HG03565 (cell line): ENCODE data around the gene BCOR.

Experiments used
- ATAC-seq: cut with Tn5 transposase; IDR thresholded peaks from one replicate; pipeline ENCODE4 v1.9.1; 2021; ENCODE audit warnings: mild to moderate bottlenecking, moderate library complexity; ENCODE audit not compliant: unreplicated experiment

The BCOR gene

DNA sequence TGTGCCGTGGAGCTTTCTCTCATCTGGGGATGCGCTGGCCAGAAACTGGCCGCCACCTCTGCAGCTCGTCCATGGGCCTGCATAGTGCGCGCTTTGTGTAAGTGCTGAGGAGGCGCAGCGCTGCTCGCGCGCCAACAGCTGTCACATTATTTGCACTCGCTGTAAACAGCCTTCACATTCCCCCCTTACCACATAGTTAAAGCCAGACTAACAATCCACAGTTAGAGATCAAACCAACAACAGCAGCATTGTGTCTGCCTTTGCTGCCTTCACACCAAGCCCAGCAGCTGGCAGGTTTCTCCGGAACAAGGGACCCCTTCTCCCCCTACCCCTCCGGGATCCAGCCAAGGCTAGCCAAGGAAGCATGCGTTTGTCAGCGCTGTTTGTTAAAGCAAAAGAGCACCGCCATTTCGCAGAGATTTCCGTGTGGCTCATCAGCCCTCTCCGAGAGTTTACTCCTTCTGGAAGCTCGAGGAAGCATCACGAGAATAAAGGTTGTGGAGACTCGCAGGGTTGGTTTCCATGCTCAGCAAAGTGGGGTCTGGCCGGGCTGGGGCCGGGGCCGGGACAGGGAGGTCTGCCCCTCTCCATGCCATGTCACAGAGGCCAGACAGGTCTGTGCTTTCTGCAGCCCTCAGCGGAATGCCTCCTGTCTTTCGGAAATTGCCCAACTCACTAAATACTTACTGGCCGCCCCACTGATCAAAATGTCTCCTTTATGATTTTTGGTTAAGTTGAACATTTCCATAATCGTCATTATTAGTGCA is 11.0 kb downstream of the BCOR start:
- ATAC-seq = no peak

DNA sequence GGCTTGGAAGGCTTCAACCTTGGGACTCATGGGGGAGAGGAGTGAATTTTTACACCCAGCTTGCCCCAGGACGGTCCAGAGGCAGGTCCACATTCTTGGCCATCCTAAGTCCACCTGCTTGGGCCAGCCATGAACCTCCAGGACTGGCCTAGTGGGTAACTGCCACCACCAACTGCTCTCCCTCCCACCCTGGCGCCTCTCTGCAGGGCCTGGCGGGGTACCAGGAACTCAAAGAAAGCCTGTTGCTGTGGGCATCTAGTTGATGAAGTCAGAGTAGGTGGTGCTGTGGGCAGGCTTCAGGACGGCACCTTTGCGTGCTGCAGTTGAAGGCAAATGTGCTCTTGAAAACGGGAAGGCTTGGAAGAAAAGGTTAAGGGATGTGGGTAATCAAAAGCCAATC is 12.0 kb downstream of the BCOR start:
- ATAC-seq = no peak

DNA sequence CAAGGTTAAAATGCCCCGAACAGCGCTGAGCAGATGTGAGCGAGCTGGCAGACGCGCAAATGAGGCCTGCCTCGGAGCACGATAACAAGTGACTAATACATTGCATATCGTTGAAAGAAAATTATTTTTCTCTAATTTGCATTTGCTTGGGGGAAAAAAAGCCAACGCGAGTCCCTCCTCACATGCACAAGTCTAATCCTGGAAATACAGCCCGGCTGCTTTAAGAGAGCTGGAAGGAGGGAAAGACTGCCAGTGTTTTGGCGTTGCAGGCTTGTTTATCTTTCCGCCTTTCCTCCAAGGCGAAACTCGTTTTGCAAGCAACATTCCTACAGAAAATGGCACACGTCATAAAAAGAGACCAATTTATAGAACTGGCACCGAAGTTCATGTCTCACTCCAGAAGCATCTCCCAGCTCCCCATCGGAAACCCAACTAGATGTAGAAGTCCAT is 12.6 kb downstream of the BCOR start:
- ATAC-seq = no peak

DNA sequence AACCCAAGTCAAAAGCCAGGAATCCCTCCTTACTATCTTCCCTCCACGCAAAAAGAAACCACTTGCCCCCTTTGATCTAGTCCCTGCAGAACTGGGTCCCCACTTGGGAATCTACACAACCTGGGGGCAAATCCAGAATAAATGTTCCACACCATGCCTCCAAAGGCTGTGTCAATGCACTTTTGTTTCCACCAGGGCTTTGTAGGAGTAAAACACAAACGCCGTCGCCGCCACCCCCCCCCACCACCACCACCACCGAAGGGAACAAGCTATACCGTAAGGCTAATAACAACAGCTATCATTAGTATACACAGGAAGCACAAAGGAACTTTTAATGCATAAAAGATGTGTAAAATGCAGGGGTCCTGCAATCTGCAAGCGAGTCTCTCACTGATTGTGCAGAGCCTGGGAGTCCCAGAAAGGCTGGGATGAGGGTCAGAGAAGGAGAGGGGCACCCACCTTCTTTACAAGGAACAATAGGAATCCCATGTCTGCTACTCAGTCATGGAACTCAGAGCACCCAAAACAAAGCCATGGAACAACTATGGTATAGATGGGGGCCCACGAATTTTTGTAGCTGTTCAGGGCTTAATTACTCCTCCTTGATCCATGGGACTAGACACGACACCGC is 13.2 kb downstream of the BCOR start:
- ATAC-seq = no peak

DNA sequence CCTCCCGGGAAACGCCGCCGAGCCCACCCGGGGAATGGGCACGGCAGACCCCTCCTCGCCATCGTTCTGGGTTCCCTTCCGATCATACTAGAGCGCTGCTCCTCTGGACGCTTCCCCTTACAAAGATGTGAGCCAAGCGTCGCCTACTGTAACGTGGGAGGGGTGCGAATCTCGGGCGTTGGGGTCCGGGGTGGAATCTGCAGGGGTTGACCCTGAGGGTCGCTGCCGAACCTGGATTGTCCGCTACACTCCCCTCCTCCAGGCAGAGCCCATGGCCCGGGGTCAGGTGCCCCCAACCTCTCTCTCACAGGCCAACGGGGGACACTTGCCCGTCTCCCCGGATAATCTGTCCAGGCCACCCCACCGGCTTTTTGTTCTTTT is 13.8 kb downstream of the BCOR start:
- no peak for ATAC-seq

DNA sequence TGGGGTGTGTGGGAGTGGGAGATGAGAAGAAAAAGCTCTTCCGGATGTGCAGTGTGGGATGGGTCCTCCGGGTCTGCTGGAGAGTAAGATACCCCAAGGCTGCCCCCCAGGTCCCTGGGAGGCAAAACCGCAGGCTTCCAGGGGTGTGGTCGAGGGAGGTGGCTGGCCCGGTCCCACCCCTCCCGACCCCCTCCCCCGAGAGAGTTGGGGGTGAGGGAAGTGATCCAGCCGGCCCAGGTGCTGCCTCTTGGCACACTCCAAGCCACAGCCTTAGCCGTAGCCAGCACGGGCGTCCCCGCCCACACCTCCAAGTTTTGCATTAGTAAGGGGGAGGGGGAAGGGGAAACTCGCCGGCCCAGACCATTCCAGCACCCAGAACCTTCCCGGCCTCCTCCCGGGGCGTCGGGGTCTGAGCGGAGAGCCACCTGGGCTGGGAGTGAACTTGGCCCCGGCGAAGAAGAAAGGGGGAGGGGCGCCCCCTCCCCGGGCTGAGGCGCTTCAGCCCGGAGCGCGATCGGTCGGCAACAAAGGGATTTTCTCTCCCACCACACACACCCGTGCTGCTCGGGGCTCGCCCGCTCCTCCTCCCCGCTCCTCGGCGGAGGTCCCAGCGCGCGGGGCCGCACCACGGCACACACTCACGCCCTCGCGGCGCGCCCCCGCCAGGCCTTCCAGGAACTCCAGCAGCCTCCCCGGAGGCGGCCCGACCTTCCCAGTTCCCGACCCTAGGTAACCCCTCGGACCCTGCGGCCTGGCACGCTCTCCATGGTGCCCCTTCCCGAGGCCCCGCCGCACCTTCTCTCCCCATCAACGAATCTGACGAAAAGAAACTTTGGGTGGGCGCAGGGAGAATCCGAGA is 14.4 kb downstream of the BCOR start:
- ATAC-seq = no peak

DNA sequence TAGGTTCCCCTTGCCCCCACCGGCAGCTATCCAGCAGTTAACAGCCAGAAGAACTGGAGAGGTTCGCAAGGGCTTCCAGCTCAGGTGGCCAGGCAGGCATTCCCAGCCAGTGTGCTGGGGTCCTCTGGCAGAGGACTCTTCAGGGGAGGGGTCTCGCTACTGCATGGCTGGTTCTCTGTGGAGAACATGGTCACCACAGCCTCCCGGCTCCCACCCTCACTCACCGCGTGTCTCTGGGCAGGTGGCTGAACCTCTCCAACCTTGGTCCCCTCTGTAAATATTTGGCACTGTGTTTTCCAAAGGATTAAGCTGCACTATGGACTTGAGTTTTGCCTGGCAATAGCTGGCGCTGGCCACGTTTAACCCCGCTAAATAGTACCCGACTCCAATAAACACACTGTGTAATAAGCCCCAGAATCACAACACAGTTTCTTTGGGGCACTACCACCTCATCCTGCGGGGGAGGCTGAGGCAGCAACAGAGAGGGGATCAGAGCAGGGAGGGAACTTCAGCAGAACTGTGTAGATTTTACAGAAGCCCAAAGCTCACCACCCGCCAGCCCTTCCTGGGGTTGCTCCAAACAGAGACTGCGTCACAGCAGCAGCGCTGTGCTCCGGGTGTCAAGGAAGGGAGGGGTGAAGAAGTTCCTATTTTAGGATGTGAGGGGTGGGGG is 15.2 kb downstream of the BCOR start:
- no peak for ATAC-seq

DNA sequence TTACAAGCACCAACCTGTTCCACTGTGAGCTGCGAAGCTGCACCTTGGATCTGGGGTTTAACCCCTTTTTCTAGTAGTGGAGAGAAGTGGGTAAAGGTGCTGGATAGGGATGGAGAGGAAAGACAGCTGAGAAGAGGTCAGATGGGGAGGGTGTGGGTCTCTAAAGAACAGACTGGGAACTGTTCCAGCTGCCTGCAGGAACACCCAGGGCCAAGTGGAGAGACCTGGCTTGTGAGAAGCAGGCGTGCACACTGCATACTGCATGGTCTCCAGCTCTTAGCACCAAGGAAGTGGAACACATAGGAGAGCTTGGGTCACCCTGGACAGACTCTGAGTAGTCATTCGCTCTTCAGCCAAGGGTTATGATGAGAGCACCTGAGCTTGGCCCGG is 16.1 kb downstream of the BCOR start:
- ATAC-seq = no peak

DNA sequence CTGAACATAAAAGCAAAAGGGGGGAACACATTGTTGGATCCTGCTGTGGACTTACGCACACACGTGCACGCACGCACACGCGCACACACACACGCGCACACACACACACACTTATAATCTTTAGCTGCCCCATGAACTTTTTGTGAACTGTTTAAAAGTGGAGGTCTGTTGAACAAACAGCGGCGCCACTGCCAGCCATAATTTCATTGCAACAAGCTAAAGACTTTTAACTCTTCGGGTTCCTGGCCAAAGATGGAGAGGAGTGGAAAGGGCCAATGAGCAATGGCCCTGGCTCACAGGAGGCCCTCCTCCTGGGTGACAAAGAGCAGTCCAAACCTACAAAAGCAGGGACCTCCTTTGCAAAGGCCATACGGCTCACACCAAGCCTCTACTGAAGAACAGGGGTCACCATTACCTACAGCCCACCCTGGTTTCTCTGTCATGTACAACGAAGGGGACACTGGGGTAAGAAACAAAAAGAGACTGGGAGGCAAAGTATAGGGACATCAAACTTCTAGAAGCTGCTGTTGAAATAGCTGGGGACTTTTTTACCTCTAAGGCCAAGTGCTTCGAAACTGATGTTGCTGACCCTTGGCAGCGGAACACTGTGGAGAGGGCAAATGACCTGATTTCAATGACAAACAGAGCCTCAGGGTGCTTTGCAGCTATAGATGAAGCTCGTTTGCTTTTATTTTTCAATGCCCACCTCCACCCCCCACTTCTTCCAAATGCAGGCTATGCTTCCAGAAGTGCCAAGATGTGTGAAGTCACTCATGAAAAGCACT is 16.7 kb downstream of the BCOR start:
- ATAC-seq = no peak

DNA sequence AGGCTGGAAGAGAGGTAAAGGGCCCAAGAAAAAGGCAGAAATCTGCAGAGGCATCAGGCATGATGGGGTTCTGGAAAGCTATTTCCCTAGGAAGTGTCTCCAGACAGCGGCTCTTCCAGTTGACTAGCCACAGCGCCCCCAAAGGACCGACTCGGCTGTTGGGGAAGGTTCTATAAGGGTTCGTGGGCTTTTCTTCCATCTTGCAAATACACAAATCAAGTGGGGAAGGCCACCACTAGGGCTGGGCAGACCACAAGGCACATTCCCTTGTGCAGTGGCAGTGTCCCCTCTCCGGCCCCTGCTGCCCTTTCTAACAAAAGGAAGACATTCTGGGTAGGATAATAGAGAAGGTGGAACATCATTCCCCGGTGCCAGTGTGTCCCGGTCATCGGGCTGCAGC is 18.2 kb downstream of the BCOR start:
- ATAC-seq = no peak

DNA sequence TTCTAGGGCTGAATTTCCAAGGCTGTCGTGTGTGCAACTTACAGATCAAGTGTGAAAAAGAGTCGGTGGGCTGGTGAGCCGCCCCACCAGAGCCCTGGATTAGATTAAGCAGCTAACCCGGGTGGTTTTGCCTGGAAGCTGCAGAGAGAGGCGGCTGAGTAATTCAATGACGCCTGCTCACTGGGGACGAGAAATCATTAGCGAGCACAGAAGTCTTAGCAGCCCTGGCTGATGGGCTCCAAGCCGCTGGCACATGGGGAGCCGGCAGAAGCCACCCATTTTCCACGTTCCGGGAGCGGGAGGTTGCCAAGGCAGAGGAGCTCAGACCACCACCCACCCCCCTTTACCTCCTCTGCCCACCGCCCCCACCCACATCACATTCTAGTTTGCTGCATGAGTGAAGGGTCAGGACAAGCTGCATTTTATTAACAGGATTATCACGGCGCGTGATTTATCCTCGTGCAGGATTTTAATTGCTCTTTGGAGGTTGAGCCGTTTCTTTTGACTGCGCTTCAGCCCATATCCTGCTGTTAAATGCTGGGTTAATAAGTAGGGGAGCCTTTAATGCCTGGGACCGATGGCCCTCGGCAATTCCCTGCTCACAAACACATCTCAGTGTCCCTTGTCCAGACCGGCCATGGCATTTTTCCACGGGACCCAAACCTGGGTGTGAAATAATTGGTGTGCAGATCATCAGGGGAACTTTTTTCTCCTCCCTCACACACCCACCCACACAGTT is 19.1 kb downstream of the BCOR start:
- ATAC-seq = no peak

DNA sequence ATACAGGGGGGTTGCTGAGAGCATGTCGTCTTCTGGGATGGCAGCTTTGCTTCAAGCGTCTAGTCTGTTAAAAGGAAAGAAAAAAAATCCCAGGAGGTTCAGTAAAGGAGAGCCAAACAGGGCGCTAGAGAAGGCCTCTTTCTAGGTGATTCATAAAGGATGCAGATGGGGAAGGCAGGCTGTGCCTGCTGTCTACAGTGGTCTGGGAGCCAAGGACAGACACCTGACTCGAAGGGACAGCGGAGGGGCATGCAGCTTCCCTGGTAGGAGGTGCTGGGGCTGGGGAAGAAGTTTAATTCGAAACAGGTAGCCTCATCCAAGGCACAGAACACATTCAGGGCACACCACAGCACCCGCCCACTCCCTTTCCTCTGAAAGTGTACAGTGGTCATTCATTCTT is 19.9 kb downstream of the BCOR start:
- no peak for ATAC-seq

DNA sequence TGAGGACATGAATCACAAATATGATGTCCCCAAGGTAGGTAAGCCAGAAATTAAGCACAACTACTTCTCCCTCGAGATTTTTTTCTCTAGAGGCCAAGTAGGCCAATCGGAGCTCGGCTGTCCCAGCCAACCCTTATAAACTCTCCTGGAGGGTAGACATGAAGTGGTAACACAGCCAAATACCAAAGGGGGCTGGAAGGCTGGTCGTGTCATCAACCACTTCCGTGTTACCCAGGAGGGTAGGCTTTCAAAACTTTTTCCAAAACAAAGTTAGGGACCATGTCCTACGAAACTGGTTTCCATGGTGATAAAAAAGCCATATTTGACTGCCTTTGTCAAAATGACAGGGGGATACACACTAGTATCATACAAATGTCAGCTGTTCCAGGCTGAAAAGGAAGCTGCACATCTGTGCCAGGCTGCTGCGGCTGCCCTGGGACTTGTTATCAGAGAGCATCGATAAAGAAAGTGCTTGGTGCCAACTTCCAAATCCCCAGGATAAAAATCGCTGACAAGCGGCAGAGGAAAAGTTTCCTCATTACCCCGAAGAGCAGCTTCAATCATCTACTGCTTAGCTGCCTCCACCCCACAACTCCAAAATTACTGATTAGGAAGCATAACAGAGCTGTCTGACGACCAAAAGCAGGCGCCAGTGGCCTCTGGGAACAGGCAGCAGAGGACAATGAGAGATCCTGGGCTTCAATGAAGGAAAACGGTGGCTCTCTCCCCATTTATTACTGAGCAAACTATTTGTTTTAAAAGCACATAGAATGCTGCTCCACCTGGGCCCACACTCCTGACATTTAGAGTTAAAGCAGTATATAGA is 20.8 kb downstream of the BCOR start:
- ATAC-seq = no peak

DNA sequence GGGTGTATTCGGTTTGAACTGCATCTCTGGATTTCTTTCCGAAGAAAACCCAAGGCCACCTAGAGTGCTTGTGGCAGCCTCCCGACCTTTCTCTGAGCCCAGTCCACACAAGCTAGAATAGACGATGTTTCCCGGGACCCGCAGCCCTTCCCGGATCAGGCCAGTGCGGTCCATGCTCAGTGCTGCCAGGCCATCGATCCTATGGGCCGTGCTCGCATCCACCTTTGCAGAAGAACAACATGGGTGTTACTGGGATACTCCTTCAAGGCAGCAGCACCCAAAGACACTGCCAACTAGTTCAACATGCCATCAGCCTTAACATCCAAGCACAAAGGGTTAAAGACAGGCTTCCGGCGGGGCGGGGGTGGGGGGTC is 22.8 kb downstream of the BCOR start:
- no peak for ATAC-seq

DNA sequence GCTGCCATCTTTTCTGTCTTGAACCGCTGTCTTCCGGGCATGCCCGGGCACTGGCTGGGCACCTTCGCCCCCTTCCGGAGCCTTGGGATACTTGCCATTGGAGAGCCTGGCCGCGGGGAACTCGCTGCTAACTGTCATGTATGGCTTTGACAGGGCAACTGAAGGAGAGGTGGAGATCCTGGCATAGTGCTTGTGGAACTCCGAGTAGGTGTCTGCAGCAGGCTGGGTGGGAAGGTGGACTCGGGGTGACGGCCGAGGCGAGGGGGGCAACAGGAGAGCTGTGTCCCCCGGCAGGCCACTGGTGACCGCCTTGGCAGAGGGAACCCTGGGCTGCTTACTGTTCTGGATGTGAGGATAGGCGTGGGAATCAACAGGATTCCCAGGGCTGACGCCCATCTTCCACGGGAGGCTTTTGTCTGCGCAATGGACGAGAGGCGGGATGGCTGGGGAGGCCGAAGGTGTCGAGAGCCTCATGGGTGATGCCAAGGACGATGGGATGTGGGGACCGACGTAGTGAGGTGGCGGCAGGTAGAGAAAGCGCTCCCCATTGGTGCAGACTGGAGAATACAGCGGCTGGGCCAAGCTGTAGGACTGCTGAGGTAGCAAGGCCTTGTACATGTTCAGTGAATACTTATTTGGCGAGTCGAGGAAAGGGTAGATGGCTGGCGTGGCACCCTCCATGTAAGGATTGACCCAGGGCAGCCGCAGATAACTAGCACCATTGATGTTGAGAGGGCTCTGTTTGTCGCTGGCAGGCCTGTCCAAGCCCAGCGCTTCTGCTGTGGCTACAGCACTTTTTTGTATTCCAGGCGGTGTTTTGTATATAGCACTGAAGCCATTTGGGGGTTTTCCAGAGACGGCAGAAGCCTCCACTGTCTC is 23.4 kb downstream of the BCOR start:
- ATAC-seq = no peak

DNA sequence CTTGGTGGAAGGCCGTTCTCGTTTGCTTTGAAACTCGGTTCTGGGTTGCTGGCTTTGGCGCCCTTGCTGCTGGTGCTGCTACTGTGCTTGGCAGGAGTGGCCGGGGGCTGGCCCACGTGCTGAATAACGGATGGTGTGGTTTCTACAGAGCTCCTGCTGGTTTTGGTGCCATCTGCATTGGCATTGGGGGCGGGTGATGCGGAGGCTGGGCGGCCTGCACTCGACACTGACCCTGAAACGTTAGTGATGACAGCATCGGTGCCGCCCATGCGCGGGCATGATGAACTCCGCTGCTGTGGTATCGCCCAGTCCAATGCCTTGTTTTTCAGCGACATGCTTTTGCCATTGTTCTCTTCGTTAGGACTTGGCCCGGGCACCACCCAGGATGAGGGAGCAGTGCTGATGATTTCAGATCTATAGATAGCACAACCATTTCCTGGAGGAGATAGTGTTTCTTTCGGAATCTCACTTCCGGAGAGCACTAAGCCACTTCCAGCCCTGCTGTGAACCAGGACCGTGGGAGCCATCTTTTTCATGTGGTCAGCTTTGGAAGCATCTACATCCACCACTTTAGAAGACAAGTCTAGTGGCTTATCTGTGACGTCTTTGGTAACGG is 24.2 kb downstream of the BCOR start:
- ATAC-seq = no peak

DNA sequence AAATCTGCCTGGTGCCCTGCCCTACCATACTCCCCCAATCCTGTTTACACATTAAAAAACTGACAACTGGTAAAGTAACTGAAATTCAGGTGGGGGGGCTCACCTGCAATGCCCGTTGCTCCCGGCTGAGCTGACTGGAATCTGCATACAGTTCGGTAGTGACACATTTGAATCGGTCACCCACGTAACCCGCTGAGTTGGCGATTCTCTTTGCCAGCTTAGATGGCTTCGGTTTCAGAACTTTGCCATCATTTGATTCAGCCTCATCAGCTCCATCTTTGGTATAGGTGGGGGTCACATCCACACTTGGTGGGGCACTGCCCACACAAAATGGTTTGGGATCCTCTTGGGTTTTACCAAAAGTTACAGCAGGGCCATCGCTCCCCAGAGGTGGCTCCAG is 25.5 kb downstream of the BCOR start:
- no peak for ATAC-seq

DNA sequence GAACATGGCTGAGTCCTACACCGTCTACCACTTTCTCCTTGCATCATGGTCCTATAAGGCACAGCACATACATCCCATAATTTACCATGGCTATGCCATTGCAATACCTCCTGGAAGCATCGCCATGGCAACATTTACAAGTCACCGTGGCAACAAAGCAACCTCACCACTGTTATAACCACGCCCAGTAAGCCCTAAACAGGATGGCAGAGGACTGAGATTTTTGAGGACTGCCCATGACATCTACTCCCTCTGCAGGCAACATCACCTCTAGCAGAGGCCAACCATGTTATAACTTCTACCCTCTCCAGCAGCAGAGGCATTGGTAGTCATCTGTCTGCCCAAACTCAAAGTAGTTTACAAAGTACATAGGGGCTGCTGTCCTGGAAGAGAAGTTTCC is 29.7 kb downstream of the BCOR start:
- no peak for ATAC-seq
